ENCODE data around the gene CCT8L2. TPM values are rescaled to one million over a fixed set of nuclear protein-coding genes. Genes with fewer than 3 reads are reported as not detected.
"Not testable (repeated sequence)": the region's sequence is repeated elsewhere in the genome, so short reads cannot be mapped to it uniquely, and the experiment has no call there.

Gene CCT8L2
- total RNA-seq, 2 experiments from 2014 or later, result not detected

GRCh38 chr22:16567617-16568424, 24.8 kb downstream of the CCT8L2 start:
- not testable (repeated sequence) for H3K9me3 Mint-ChIP-seq, H3K27me3 Mint-ChIP-seq, H3K4me3 Mint-ChIP-seq, H3K4me1 Mint-ChIP-seq, H3K36me3 Mint-ChIP-seq, DNase-seq, H3K27ac Mint-ChIP-seq

- not testable (repeated sequence) for H3K27ac Mint-ChIP-seq, H3K27me3 Mint-ChIP-seq, H3K36me3 Mint-ChIP-seq, DNase-seq, H3K9me3 Mint-ChIP-seq, H3K4me1 Mint-ChIP-seq, H3K4me3 Mint-ChIP-seq
Measured at GRCh38 chr22:16566421-16567151, 26.0 kb downstream of the CCT8L2 start.

- H3K4me3 Mint-ChIP-seq, DNase-seq, H3K27ac Mint-ChIP-seq, H3K4me1 Mint-ChIP-seq, H3K9me3 Mint-ChIP-seq, H3K27me3 Mint-ChIP-seq, H3K36me3 Mint-ChIP-seq: not testable (repeated sequence)
Measured at GRCh38 chr22:16565585-16566420, 26.8 kb downstream of the CCT8L2 start.

- H3K4me3 Mint-ChIP-seq, H3K27ac Mint-ChIP-seq, DNase-seq, H3K36me3 Mint-ChIP-seq, H3K27me3 Mint-ChIP-seq, H3K9me3 Mint-ChIP-seq, H3K4me1 Mint-ChIP-seq: not testable (repeated sequence)
Measured at GRCh38 chr22:16564837-16565584, 27.6 kb downstream of the CCT8L2 start.

- no peak for DNase-seq
- no peak overlapping the region for H3K4me3 Mint-ChIP-seq
- no peaks in the 10 kb centered on the region for H3K27me3 Mint-ChIP-seq
- H3K27ac Mint-ChIP-seq, result no peak overlapping the region
- no peaks in the 10 kb centered on the region for H3K9me3 Mint-ChIP-seq
- H3K36me3 Mint-ChIP-seq, result no peaks in the 10 kb centered on the region
- H3K4me1 Mint-ChIP-seq, result no peaks in the 10 kb centered on the region
Measured at GRCh38 chr22:16563555-16564520, 28.8 kb downstream of the CCT8L2 start.

- Mint-ChIP-seq H3K27ac (no peak overlapping the region), H3K4me1 (no peaks in the 10 kb centered on the region), H3K9me3 (no peaks in the 10 kb centered on the region), H3K27me3 (no peaks in the 10 kb centered on the region), H3K36me3 (no peaks in the 10 kb centered on the region), H3K4me3 (no peak overlapping the region)
- no peak for DNase-seq
Measured at GRCh38 chr22:16562711-16563554, 29.7 kb downstream of the CCT8L2 start.

- not testable (repeated sequence) for H3K27ac Mint-ChIP-seq, H3K4me3 Mint-ChIP-seq, DNase-seq, H3K9me3 Mint-ChIP-seq, H3K27me3 Mint-ChIP-seq, H3K36me3 Mint-ChIP-seq, H3K4me1 Mint-ChIP-seq
Measured at GRCh38 chr22:16561093-16561658, 31.4 kb downstream of the CCT8L2 start.

- H3K36me3 Mint-ChIP-seq, H3K4me3 Mint-ChIP-seq, H3K27ac Mint-ChIP-seq, H3K27me3 Mint-ChIP-seq, H3K4me1 Mint-ChIP-seq, DNase-seq, H3K9me3 Mint-ChIP-seq: not testable (repeated sequence)
Measured at GRCh38 chr22:16560651-16561050, 32.0 kb downstream of the CCT8L2 start.

- H3K27me3 Mint-ChIP-seq, H3K9me3 Mint-ChIP-seq, H3K27ac Mint-ChIP-seq, H3K4me1 Mint-ChIP-seq, H3K36me3 Mint-ChIP-seq, DNase-seq, H3K4me3 Mint-ChIP-seq: not testable (repeated sequence)
Measured at GRCh38 chr22:16559996-16560395, 32.6 kb downstream of the CCT8L2 start.

- H3K27ac Mint-ChIP-seq, result no peak overlapping the region
- no peak overlapping the region for H3K4me3 Mint-ChIP-seq
Measured at GRCh38 chr22:16559056-16559955, 33.3 kb downstream of the CCT8L2 start.

GRCh38 chr22:16558376-16558945, 34.1 kb downstream of the CCT8L2 start:
- H3K27ac Mint-ChIP-seq, H3K27me3 Mint-ChIP-seq, DNase-seq, H3K36me3 Mint-ChIP-seq, H3K4me3 Mint-ChIP-seq, H3K9me3 Mint-ChIP-seq, H3K4me1 Mint-ChIP-seq: not testable (repeated sequence)

More at GRCh38 chr22:16559056-16559955, 33.3 kb downstream of the CCT8L2 start:
- Mint-ChIP-seq H3K36me3 (no peaks in the 10 kb centered on the region), H3K4me1 (no peaks in the 10 kb centered on the region), H3K9me3 (no peaks in the 10 kb centered on the region), H3K27me3 (no peaks in the 10 kb centered on the region)
- DNase-seq, result no peak

GRCh38 chr22:16557511-16557910, 35.1 kb downstream of the CCT8L2 start:
- not testable (repeated sequence) for H3K27me3 Mint-ChIP-seq, H3K36me3 Mint-ChIP-seq, DNase-seq, H3K9me3 Mint-ChIP-seq, H3K27ac Mint-ChIP-seq, H3K4me1 Mint-ChIP-seq, H3K4me3 Mint-ChIP-seq

All from activated naive CD8-positive, alpha-beta T cell treated with anti-CD3 and anti-CD28 coated beads for 36 hours (primary cell).